T-helper 1 cell treated with Interleukin-12 subunit alpha and Interleukin-12 subunit beta and Interleukin-4 antibody, amounts not matched to agents 30 ng/mL and 1 ng/mL, for 36 hours (primary cell): ENCODE data around the gene ITGA2B. TPM values are rescaled to one million over a fixed set of nuclear protein-coding genes. Genes with fewer than 3 reads are reported as not detected.
"Not testable (repeated sequence)": the region's sequence is repeated elsewhere in the genome, so short reads cannot be mapped to it uniquely, and the experiment has no call there.

Experiments
- intact Hi-C: fragments of 100-400 bp; cut with micrococcal nuclease; formaldehyde crosslinking; loops from one replicate; pipeline ENCODE4 v1.15.1; 2024
- total RNA-seq: library from RNA; stranded (reverse); gene quantifications from 2 replicates; pipeline ENCODE4 v1.2.3, GENCODE V29; 2022

The ITGA2B gene
- total RNA-seq, 1 donor from 2014 or later, result 0.39 TPM

GRCh38 chr17:44369414-44370023 lies 19.9 kb downstream of the ITGA2B start:
- intact Hi-C loops, result not testable (repeated sequence)

- intact Hi-C loops, result not testable (repeated sequence)
Measured at GRCh38 chr17:44368391-44369243, 20.8 kb downstream of the ITGA2B start.

GRCh38 chr17:44367231-44367979 lies 22.0 kb downstream of the ITGA2B start:
- intact Hi-C loops, result no loop called here

DNA sequence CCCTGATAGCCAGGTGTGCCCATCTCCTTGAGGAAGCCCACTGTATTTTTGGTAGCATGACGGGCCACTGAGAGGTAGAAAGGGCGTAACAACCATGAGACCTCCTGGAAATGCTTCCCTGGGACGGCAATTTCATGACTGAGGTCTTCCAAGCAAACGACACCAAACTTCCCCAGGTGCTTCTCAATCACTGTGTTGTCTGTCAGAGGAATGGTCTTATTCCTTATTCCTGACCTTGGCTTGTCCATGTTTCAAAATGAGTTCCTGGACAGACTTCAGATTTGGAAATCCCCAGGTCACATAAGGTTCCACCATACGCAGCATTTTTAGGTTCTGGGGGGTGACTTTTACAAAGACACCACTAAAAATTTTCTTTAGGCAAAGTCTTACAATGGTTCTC lies 24.4 kb downstream of the ITGA2B start:
- intact Hi-C loops, result not testable (repeated sequence)

GRCh38 chr17:44363613-44364159 lies 25.8 kb downstream of the ITGA2B start, which contains the start of gene FAM171A2:
Gene FAM171A2, minus strand, starts transcription at chr17:44363853. Its CDS starts 139 bp downstream, at chr17:44363714.
- intact Hi-C loops, result loop anchor here (1.0 kb wide), 1 partner anchor 22 kb away; no protein-coding TSS in a partner anchor

GRCh38 chr17:44362949-44363612 lies 26.4 kb downstream of the ITGA2B start:
- intact Hi-C loops, result loop anchor here (1.0 kb wide), 1 partner anchor 22 kb away; no protein-coding TSS in a partner anchor

DNA sequence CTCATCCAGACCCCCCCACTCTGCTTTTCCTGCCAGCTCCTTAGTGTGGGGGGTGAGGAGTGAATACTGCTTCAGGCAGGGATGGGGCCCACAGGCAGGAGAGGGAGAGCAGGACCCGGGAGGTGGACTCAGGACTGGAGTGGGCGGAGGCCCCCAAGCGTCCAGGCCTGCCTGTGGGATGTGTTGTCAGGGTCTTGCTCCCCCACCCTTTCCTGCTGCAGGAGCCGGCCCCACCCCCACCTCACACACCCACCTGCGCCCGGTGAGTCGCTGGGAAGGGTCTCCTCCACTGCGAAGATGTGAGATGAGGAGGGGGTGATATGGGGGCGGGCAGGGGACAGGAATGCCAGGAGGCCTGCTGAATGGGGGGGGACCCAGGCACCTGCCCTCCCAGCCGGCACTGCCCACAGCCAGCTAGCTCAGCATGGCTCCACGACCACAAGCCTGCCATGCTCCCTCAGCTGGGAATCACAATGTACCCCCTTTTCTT lies 26.9 kb downstream of the ITGA2B start:
- intact Hi-C loops, result no loop called here

DNA sequence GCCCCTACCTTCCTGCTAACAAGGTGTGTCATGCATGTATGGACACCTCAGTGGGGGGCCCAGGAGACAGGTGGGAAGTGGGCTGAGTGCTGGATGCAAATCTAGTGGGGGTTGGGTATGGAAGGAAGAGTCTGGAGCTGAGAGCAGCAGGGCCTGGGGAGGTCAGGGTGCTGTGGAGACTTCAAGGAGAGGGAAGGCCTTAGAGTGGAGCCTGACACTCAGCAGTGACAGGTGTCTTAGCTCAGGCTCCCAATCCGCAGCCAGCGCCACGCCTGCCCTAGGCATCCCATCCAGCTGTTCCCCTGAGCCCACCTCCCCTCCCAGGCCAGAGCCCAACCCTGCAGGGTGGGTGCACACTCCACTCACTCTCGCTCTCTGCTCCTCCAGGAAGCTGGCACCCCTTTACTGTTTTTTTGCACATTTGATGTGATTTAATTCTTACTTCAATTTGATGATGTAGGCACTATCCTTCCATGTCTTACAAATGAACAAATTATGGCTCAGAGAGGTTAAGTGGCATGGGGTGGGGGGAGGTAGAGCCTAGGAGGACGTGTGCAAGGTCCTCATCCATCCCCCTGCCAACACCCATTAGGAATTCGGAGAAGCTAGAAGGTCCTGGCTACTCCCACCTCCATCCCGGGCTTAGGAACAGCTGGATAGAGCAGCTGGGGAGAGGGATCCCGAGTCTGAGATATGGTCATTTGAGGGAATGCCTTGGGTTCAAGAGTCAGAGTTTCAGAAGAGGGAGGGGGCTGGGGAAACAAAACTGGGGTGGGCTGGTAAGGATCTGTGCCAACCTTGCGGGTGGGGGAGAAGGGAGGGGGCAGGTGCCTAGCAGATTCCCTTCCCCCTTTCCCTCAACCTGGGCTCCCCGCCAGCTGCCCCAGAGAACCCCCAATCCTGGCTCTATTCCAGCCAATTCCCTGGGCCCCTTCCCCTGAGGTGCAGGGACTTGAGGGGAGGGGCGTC lies 27.9 kb downstream of the ITGA2B start:
- intact Hi-C loops, result no loop called here

- intact Hi-C loops, result no loop called here
Measured at GRCh38 chr17:44360826-44361225, 28.6 kb downstream of the ITGA2B start.

GRCh38 chr17:44360144-44360533 lies 29.3 kb downstream of the ITGA2B start:
- intact Hi-C loops, result no loop called here

DNA sequence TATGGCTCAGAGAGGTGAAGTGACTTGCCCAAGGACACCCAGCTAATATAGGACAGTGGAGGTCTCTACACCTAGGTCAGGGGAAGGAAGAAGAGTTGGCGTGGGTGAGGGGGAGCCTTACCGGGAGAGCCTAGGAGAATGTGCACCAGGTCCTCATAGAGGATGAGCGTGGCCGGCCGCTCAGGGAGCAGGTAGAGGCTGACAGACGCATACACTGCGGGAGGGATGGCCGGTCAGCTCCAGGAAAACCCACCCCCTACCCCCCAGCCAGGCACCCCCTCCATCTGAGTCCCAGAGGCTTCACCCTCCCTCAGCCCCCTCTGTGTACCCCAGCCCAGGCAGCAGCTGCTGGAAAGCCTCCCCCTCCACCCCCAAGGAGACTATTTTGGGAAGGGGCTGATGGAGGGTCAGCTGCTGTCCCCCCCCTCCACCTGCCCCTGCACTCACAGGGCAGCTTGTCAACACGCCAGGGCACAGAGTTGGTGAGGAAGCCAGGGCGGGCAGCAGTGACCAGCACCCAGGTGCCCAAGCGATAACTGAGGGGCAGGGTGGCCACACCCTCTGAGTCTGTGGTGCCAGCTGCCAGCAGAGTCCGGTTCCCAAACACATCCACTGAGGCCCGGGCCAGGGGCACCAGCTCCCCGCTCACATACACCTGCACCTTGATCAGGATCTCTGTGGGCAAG lies 29.8 kb downstream of the ITGA2B start:
- intact Hi-C loops, result no loop called here

GRCh38 chr17:44359006-44359405 lies 30.4 kb downstream of the ITGA2B start:
- intact Hi-C loops, result no loop called here

DNA sequence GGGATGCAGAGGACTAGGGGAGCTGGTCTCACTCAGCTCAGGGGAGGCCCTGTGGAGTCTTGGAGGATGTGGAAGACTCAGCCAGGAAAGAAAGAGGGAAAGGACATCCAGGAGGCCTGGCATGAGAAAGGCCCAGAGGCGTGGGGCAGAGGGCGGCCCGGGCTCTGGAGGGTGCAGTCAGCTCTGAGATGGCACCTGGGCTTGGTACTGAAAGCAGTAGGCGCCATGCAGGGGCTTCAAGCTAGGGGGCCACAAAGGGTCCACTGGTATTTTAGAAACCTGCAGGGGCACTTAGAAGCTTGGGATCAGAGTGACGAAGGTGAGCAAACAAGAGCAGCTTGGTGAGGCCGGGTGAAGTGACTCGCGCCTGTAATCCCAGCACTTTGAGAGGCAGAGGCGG lies 31.4 kb downstream of the ITGA2B start:
- intact Hi-C loops, result no loop called here

GRCh38 chr17:44356241-44356640 lies 33.2 kb downstream of the ITGA2B start:
- intact Hi-C loops, result no loop called here

- intact Hi-C loops, result no loop called here
Measured at GRCh38 chr17:44355642-44356099, 33.8 kb downstream of the ITGA2B start.

GRCh38 chr17:44354582-44355561 lies 34.6 kb downstream of the ITGA2B start:
- intact Hi-C loops, result no loop called here

GRCh38 chr17:44353672-44354331 lies 35.6 kb downstream of the ITGA2B start:
- intact Hi-C loops, result no loop called here
